Spleen (tissue), 11 donors: ENCODE measurements around the gene PLVAP. TPM values are rescaled to one million over a fixed set of nuclear protein-coding genes. Genes with fewer than 3 reads are reported as not detected.
A peak's percentile ranks its signal among the peaks of the same experiment; 100 is the strongest.

Source experiments
- DNase-seq: peaks from one replicate; pipeline ENCODE4 v3.0.0-alpha.2; 2020
- H3K27ac ChIP-seq, 8 donors: fragments of 200-600 bp; sonication (generic) in 7 of 8; 1 replicate in 4 of 8; 2 replicates in 4 of 8; pipeline versions ENCODE4 v1.5.0 to v1.8.0; 2016 to 2021; ENCODE audit warnings: inconsistent platforms in 4 of 8, mild to moderate bottlenecking in 4 of 8, moderate library complexity in 1 of 8
- H3K27me3 ChIP-seq, 7 donors: fragments of 200-600 bp; sonication (generic) in 6 of 7; replicated peaks in 1 of 7; 1 replicate in 4 of 7; 2 replicates in 3 of 7; pipeline versions ENCODE4 v1.5.0 to v1.8.0; 2016 to 2021; ENCODE audit warnings: inconsistent platforms in 3 of 7, mild to moderate bottlenecking in 1 of 7
- H3K36me3 ChIP-seq, 6 donors: fragments of 200-600 bp; sonication (generic) in 5 of 6; 1 replicate in 4 of 6; 2 replicates in 2 of 6; pipeline versions ENCODE4 v1.5.0 to v1.8.0; 2016 to 2021; ENCODE audit warnings: inconsistent platforms in 2 of 6
- H3K4me1 ChIP-seq, 6 donors: fragments of 200-600 bp; sonication (generic) in 5 of 6; 1 replicate in 3 of 6; 2 replicates in 3 of 6; pipeline versions ENCODE4 v1.5.0 to v1.8.0; 2016 to 2021; ENCODE audit warnings: inconsistent platforms in 3 of 6
- H3K4me3 ChIP-seq, 8 donors: fragments of 200-600 bp; sonication (generic) in 7 of 8; 1 replicate in 4 of 8; 2 replicates in 4 of 8; pipeline versions ENCODE4 v1.5.0 to v1.8.0; 2016 to 2021; ENCODE audit warnings: inconsistent platforms in 4 of 8, mild to moderate bottlenecking in 4 of 8, moderate library complexity in 2 of 8
- H3K9me3 ChIP-seq, 8 donors: fragments of 200-600 bp; sonication (generic) in 7 of 8; 1 replicate in 4 of 8; 2 replicates in 4 of 8; pipeline versions ENCODE4 v1.5.0 to v1.8.0; 2016 to 2021; ENCODE audit warnings: inconsistent platforms in 4 of 8
- POLR2A ChIP-seq, 3 donors: fragments of 450-650 bp; IDR thresholded peaks; one replicate each; pipeline ENCODE4 v1.5.1; 2017; ENCODE audit warnings: antibody characterized with exemption in 3 of 3, mild to moderate bottlenecking in 1 of 3
- POLR2AphosphoS5 ChIP-seq, 3 donors: sonication (generic); formaldehyde crosslinking; IDR thresholded peaks; one replicate each; pipeline ENCODE4 v1.5.1; 2017; ENCODE audit warnings: antibody characterized with exemption in 3 of 3
- WGBS, 5 donors: extraction: QIAGEN DNeasy Blood & Tissue Kit in 3 of 5; methylation state at CpG; one replicate each; pipeline versions ENCODE4 v1.1.5 to v1.1.7; 2013 to 2018; 5-methylcytosine and 5-hydroxymethylcytosine counted together
- intact Hi-C: fragments of 100-400 bp; cut with DNase I; formaldehyde crosslinking; loops from one replicate; pipeline ENCODE4 v1.15.0; 2023; ENCODE audit warnings: low total_unique reads
- polyA plus RNA-seq, 3 donors: library from polyadenylated mRNA; stranded (reverse); fragments of 200-250 nt; gene quantifications; one replicate each; pipeline ENCODE4 v1.2.1, GENCODE V29; 2013
- total RNA-seq, 7 donors: library from RNA; depleted of rRNA in 3 of 7; stranded (reverse); fragments of >200 nt in 3 of 7; fragmentation: NEBNext Ultra II Directional in 4 of 7; extraction: Animal tissue kit (Norgen Biotek cat#: 25700) in 4 of 7; gene quantifications; one replicate each; pipeline versions ENCODE4 v1.1.0 to v1.2.1, GENCODE V29; 2016 to 2021
- TF ChIP-seq, protein P1 (sequence below), 11 experiments: fragments of 200-600 bp in 7 of 11; fragments of 450-650 bp in 4 of 11; sonication (generic) in 4 of 11; IDR thresholded peaks in 8 of 11; conservative IDR thresholded peaks in 3 of 11; 1 replicate in 7 of 11; 2 replicates in 4 of 11; pipeline versions ENCODE4 v1.4.0 to v1.8.0; 2016 to 2021; ENCODE audit warnings: antibody characterized with exemption in 11 of 11, inconsistent platforms in 4 of 11, mild to moderate bottlenecking in 1 of 11
- donor health status: healthy with polysubstance abuse.
- donor health status: DM: no; HTN: no; CAD: no; lungs with moderate emphysema.
- donor health status: DM: no; HTN: no; CAD: no.
- donor health status: Bipolar disorder and iron deficiency.
- donor health status: healthy.
- donor health status: DM: no; HTN: no; CAD: no.
- donor health status: DM: yes; HTN: yes; CAD: no.

The PLVAP gene
- total and polyA plus RNA-seq, 10 donors, result 26.6 to 555 (median 266) TPM

DNA sequence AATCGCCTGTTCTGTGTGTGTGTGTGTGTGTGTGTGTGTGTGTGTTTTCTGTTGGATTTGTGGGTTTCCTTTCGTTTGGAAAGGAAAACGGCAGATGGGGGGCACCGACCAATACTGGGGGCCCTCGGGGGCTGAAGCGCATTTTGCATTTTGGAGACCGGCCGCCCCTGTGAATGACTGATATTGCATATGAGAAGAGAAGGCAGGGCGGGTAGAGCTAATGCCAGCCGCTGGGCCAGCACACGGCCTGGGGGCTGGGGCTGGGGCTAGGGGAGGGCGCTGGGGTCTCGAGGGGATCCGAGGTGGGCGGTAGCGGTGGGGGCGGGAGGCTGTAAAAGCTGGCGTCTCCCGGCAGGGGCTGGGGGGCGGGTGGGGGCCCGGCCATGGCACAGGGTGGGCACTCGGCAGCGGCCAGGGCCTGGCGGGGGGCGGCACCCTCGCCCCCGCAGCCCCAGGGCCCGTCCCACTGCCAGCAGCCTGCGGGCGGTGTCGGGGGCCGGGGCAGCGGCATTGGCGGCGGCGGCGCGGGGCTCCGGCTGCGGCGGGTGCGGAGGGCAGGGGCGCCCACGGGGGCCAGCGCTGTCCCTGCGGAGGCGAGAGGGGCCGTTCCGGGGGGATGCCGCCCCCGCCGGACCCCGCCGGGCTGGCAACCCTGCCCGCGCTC lies 53.7 kb downstream of the PLVAP start:
- DNase-seq, result no peak
- peak overlapping the region in 2 of 8 donors; percentile 11 to 46 for H3K27ac ChIP-seq
- H3K4me1 ChIP-seq, result peaks cover 0 to 30% (median 16%) of the 10 kb centered on the region in 6 donors
- H3K36me3 ChIP-seq, result peaks cover 0 to 52% (median 34%) of the 10 kb centered on the region in 6 donors
- intact Hi-C loops, result no loop called here
- H3K4me3 ChIP-seq, result peak overlapping the region in 2 of 8 donors; percentile 17 to 55
- H3K27me3 ChIP-seq, result peaks cover 0 to 4% (median 0%) of the 10 kb centered on the region in 7 donors
- no peaks in the 10 kb centered on the region for H3K9me3 ChIP-seq
- 14 to 46% (median 31%) methylated on average over 18 to 56 of the region's 56 CpGs for WGBS, 5 donors
- TF ChIP-seq POLR2AphosphoS5 (IDR thresholded peaks at IDR 0.05), result no peak
- TF ChIP-seq, protein P1, sequence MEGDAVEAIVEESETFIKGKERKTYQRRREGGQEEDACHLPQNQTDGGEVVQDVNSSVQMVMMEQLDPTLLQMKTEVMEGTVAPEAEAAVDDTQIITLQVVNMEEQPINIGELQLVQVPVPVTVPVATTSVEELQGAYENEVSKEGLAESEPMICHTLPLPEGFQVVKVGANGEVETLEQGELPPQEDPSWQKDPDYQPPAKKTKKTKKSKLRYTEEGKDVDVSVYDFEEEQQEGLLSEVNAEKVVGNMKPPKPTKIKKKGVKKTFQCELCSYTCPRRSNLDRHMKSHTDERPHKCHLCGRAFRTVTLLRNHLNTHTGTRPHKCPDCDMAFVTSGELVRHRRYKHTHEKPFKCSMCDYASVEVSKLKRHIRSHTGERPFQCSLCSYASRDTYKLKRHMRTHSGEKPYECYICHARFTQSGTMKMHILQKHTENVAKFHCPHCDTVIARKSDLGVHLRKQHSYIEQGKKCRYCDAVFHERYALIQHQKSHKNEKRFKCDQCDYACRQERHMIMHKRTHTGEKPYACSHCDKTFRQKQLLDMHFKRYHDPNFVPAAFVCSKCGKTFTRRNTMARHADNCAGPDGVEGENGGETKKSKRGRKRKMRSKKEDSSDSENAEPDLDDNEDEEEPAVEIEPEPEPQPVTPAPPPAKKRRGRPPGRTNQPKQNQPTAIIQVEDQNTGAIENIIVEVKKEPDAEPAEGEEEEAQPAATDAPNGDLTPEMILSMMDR (IDR thresholded peaks at IDR 0.05 in 8 of 11, conservative IDR thresholded peaks at IDR 0.05 in 3 of 11), result no peak
- TF ChIP-seq POLR2A (IDR thresholded peaks at IDR 0.05), result no peak

DNA sequence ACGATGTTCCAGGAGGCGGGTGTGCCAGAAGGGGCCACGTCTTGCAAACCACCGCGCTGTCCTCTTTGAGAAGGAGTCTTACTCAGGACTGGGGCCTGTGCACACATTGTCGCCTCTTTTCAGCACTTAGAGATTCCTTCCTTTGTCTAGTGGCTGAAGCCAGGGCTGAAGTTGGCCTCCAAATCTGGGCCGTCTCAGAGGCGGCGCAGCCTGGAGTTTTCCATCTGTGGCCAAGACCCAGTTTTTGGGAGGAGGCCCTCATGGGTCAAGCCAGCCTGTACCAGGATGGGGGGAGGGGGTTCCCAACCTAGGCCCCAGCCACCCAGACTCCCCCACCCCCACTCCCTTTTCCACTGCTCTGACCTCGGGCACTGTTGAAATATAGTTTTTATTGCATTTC lies 54.3 kb downstream of the PLVAP start:
- Histone ChIP-seq H3K36me3 (peaks cover 0 to 58% (median 37%) of the 10 kb centered on the region in 6 donors), H3K27ac (no peak overlapping the region), H3K27me3 (no peaks in the 10 kb centered on the region), H3K4me1 (peaks cover 0 to 25% (median 10%) of the 10 kb centered on the region in 6 donors), H3K9me3 (no peaks in the 10 kb centered on the region), H3K4me3 (no peak overlapping the region)
- WGBS, 5 donors, result 71 to 85% (median 79%) methylated on average over 10 of the region's 10 CpGs
- TF ChIP-seq, protein P1 (IDR thresholded peaks at IDR 0.05 in 8 of 11, conservative IDR thresholded peaks at IDR 0.05 in 3 of 11), result no peak
- no peak for TF ChIP-seq POLR2AphosphoS5 (IDR thresholded peaks at IDR 0.05)
- no peak for TF ChIP-seq POLR2A (IDR thresholded peaks at IDR 0.05)
- intact Hi-C loops, result no loop called here
- DNase-seq, result no peak

DNA sequence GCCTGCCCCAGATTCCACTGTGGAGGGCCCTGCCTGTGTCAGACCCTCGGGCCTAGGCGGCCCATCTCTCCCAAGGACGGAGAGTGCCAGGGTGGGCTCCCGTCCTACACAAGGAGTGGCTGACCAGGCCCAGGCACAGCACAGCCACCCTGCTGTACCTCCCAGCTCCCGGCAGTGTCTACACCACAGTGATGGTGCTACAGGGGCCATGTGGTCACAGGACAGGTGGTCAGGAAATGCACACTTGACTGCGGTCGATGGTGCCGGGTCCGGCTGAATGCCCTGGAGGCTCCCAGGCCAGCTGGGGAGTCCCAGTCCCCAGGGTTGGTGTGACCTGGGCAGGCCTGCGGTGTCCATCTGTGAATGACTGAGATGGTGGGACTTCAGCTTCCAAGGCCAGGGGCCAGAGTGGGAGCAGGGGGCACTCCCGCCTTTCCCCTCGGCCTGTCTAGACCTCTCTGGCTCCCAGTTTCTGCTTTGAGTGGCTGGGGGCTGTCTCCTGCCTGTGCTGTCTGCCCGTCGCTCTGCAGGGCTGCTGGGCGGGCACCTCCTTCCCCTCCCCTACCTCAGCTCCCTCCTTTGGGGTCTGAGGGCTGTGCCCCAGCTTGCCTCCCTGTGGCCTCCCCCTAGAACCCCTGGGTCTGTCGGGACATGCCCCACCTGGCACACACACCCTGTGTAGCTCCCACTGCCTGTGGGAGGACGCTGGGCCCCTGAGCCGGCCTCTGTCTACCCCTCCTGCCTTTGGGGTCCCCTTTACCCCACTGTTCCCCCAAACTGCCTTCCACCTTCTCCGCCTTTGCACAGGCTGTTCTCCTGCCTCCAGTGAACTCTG lies 55.3 kb downstream of the PLVAP start:
- DNase-seq, result no peak
- no peak overlapping the region for H3K27ac ChIP-seq
- intact Hi-C loops, result no loop called here
- no peak overlapping the region for H3K4me3 ChIP-seq
- H3K36me3 ChIP-seq, result peaks cover 0 to 68% (median 39%) of the 10 kb centered on the region in 6 donors
- WGBS, 5 donors, result 80 to 95% (median 87%) methylated on average over 9 to 19 of the region's 19 CpGs
- TF ChIP-seq, protein P1 (IDR thresholded peaks at IDR 0.05 in 8 of 11, conservative IDR thresholded peaks at IDR 0.05 in 3 of 11), result no peak
- TF ChIP-seq POLR2AphosphoS5 (IDR thresholded peaks at IDR 0.05), result peak in 1 of 3 donors; percentile 55
- no peaks in the 10 kb centered on the region for H3K27me3 ChIP-seq
- no peaks in the 10 kb centered on the region for H3K9me3 ChIP-seq
- peaks cover 0 to 30% (median 7%) of the 10 kb centered on the region in 6 donors for H3K4me1 ChIP-seq

DNA sequence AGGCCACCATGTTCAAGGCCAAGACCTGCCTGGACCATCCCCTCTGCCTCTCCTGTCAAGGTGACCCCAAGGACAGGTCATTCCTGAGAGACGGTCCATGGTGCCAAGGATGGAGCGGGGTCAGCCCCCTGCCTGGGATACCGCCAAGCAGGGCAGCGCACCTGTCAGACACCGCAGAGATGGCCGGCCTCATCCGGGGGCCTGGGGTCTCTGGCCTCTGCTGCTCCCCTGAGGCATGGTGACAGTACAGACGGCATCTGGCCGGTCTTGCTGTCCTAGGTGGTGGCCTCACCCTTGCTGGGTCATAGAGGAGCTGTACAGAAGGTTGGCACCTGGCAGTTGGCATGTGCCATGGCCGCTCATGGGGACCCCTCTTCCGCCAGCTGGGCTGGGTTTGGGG lies 56.7 kb downstream of the PLVAP start:
- Histone ChIP-seq H3K4me1 (peaks cover 0 to 33% (median 7%) of the 10 kb centered on the region in 6 donors), H3K9me3 (no peaks in the 10 kb centered on the region), H3K27ac (no peak overlapping the region), H3K27me3 (no peaks in the 10 kb centered on the region), H3K4me3 (no peak overlapping the region), H3K36me3 (peaks cover 0 to 82% (median 53%) of the 10 kb centered on the region in 6 donors)
- no peak for DNase-seq
- TF ChIP-seq POLR2AphosphoS5 (IDR thresholded peaks at IDR 0.05) (peak in 2 of 3 donors; percentile 5 to 18), POLR2A (IDR thresholded peaks at IDR 0.05) (no peak)
- TF ChIP-seq, protein P1 (IDR thresholded peaks at IDR 0.05 in 8 of 11, conservative IDR thresholded peaks at IDR 0.05 in 3 of 11), result no peak
- WGBS, 5 donors, result 83 to 91% (median 88%) methylated on average over 6 to 11 of the region's 11 CpGs
- intact Hi-C loops, result no loop called here
